ENCODE results near the gene JAK1.

The JAK1 gene

GRCh38 chr1:64854674-64855073, 111.7 kb downstream of the JAK1 start:
- no peak overlapping the region for H3K4me3 ChIP-seq (ENCODE audit: low read length)
- no peaks in the 10 kb centered on the region for H3K27me3 ChIP-seq (ENCODE audit: control insufficient read depth, insufficient read depth, low read length)
- H3K9me3 ChIP-seq (ENCODE audit: control insufficient read depth, low read depth, low read length), result no peaks in the 10 kb centered on the region
- no peak overlapping the region for H3K9ac ChIP-seq (ENCODE audit: low read length)
- no peak overlapping the region for H3K27ac ChIP-seq (ENCODE audit: low read length)
- peaks cover 4% of the 10 kb centered on the region for H3K36me3 ChIP-seq (ENCODE audit: control insufficient read depth, low read depth, low read length)
- H3K4me1 ChIP-seq (ENCODE audit: control insufficient read depth, low read depth, low read length), result no peaks in the 10 kb centered on the region

- H3K9me3 ChIP-seq (ENCODE audit: control insufficient read depth, low read depth, low read length), result no peaks in the 10 kb centered on the region
- H3K36me3 ChIP-seq (ENCODE audit: control insufficient read depth, low read depth, low read length), result peaks cover 7% of the 10 kb centered on the region
- H3K27ac ChIP-seq (ENCODE audit: low read length), result no peak overlapping the region
- no peak overlapping the region for H3K4me3 ChIP-seq (ENCODE audit: low read length)
- no peaks in the 10 kb centered on the region for H3K4me1 ChIP-seq (ENCODE audit: control insufficient read depth, low read depth, low read length)
- H3K27me3 ChIP-seq (ENCODE audit: control insufficient read depth, insufficient read depth, low read length), result no peaks in the 10 kb centered on the region
- no peak overlapping the region for H3K9ac ChIP-seq (ENCODE audit: low read length)
Observed at GRCh38 chr1:64851664-64852063, 114.7 kb downstream of the JAK1 start.

GRCh38 chr1:64850846-64851245, 115.5 kb downstream of the JAK1 start:
- Histone ChIP-seq H3K4me3 (ENCODE audit: low read length) (no peak overlapping the region), H3K27me3 (ENCODE audit: control insufficient read depth, insufficient read depth, low read length) (no peaks in the 10 kb centered on the region), H3K4me1 (ENCODE audit: control insufficient read depth, low read depth, low read length) (no peaks in the 10 kb centered on the region), H3K9ac (ENCODE audit: low read length) (no peak overlapping the region), H3K9me3 (ENCODE audit: control insufficient read depth, low read depth, low read length) (no peaks in the 10 kb centered on the region), H3K27ac (ENCODE audit: low read length) (no peak overlapping the region), H3K36me3 (ENCODE audit: control insufficient read depth, low read depth, low read length) (peaks cover 7% of the 10 kb centered on the region)

- H3K4me1 ChIP-seq (ENCODE audit: control insufficient read depth, low read depth, low read length), result no peaks in the 10 kb centered on the region
- H3K9me3 ChIP-seq (ENCODE audit: control insufficient read depth, low read depth, low read length), result no peaks in the 10 kb centered on the region
- H3K27me3 ChIP-seq (ENCODE audit: control insufficient read depth, insufficient read depth, low read length), result no peaks in the 10 kb centered on the region
- H3K4me3 ChIP-seq (ENCODE audit: low read length), result no peak overlapping the region
- H3K27ac ChIP-seq (ENCODE audit: low read length), result no peak overlapping the region
- H3K36me3 ChIP-seq (ENCODE audit: control insufficient read depth, low read depth, low read length), result peaks cover 3% of the 10 kb centered on the region
- H3K9ac ChIP-seq (ENCODE audit: low read length), result no peak overlapping the region
Observed at GRCh38 chr1:64849942-64850341, 116.4 kb downstream of the JAK1 start.

GRCh38 chr1:64848803-64849202, 117.5 kb downstream of the JAK1 start:
- no peaks in the 10 kb centered on the region for H3K27me3 ChIP-seq (ENCODE audit: control insufficient read depth, insufficient read depth, low read length)
- H3K27ac ChIP-seq (ENCODE audit: low read length), result no peak overlapping the region
- no peaks in the 10 kb centered on the region for H3K4me1 ChIP-seq (ENCODE audit: control insufficient read depth, low read depth, low read length)
- no peak overlapping the region for H3K4me3 ChIP-seq (ENCODE audit: low read length)
- H3K9me3 ChIP-seq (ENCODE audit: control insufficient read depth, low read depth, low read length), result no peaks in the 10 kb centered on the region
- no peak overlapping the region for H3K9ac ChIP-seq (ENCODE audit: low read length)
- H3K36me3 ChIP-seq (ENCODE audit: control insufficient read depth, low read depth, low read length), result peaks cover 3% of the 10 kb centered on the region

GRCh38 chr1:64848136-64848535, 118.2 kb downstream of the JAK1 start:
- H3K4me3 ChIP-seq (ENCODE audit: low read length), result no peak overlapping the region
- no peaks in the 10 kb centered on the region for H3K27me3 ChIP-seq (ENCODE audit: control insufficient read depth, insufficient read depth, low read length)
- no peak overlapping the region for H3K27ac ChIP-seq (ENCODE audit: low read length)
- H3K9me3 ChIP-seq (ENCODE audit: control insufficient read depth, low read depth, low read length), result no peaks in the 10 kb centered on the region
- H3K9ac ChIP-seq (ENCODE audit: low read length), result no peak overlapping the region
- H3K4me1 ChIP-seq (ENCODE audit: control insufficient read depth, low read depth, low read length), result no peaks in the 10 kb centered on the region
- H3K36me3 ChIP-seq (ENCODE audit: control insufficient read depth, low read depth, low read length), result peaks cover 3% of the 10 kb centered on the region

- Histone ChIP-seq H3K36me3 (ENCODE audit: control insufficient read depth, low read depth, low read length) (peaks cover 3% of the 10 kb centered on the region), H3K9me3 (ENCODE audit: control insufficient read depth, low read depth, low read length) (no peaks in the 10 kb centered on the region), H3K27ac (ENCODE audit: low read length) (no peak overlapping the region), H3K4me3 (ENCODE audit: low read length) (no peak overlapping the region), H3K4me1 (ENCODE audit: control insufficient read depth, low read depth, low read length) (no peaks in the 10 kb centered on the region), H3K9ac (ENCODE audit: low read length) (no peak overlapping the region), H3K27me3 (ENCODE audit: control insufficient read depth, insufficient read depth, low read length) (no peaks in the 10 kb centered on the region)
Observed at GRCh38 chr1:64847666-64848065, 118.7 kb downstream of the JAK1 start.

- no peaks in the 10 kb centered on the region for H3K9me3 ChIP-seq (ENCODE audit: control insufficient read depth, low read depth, low read length)
Observed at GRCh38 chr1:64846573-64847430, 119.5 kb downstream of the JAK1 start.

GRCh38 chr1:64845831-64846425, 120.4 kb downstream of the JAK1 start:
- peaks cover 3% of the 10 kb centered on the region for H3K36me3 ChIP-seq (ENCODE audit: control insufficient read depth, low read depth, low read length)
- no peak overlapping the region for H3K9ac ChIP-seq (ENCODE audit: low read length)
- no peaks in the 10 kb centered on the region for H3K4me1 ChIP-seq (ENCODE audit: control insufficient read depth, low read depth, low read length)
- no peak overlapping the region for H3K27ac ChIP-seq (ENCODE audit: low read length)
- no peaks in the 10 kb centered on the region for H3K9me3 ChIP-seq (ENCODE audit: control insufficient read depth, low read depth, low read length)
- no peak overlapping the region for H3K4me3 ChIP-seq (ENCODE audit: low read length)
- no peaks in the 10 kb centered on the region for H3K27me3 ChIP-seq (ENCODE audit: control insufficient read depth, insufficient read depth, low read length)

More at GRCh38 chr1:64846573-64847430, 119.5 kb downstream of the JAK1 start:
- H3K36me3 ChIP-seq (ENCODE audit: control insufficient read depth, low read depth, low read length), result peaks cover 3% of the 10 kb centered on the region
- no peaks in the 10 kb centered on the region for H3K4me1 ChIP-seq (ENCODE audit: control insufficient read depth, low read depth, low read length)
- H3K9ac ChIP-seq (ENCODE audit: low read length), result no peak overlapping the region
- no peak overlapping the region for H3K27ac ChIP-seq (ENCODE audit: low read length)
- H3K4me3 ChIP-seq (ENCODE audit: low read length), result no peak overlapping the region
- no peaks in the 10 kb centered on the region for H3K27me3 ChIP-seq (ENCODE audit: control insufficient read depth, insufficient read depth, low read length)

- Histone ChIP-seq H3K36me3 (ENCODE audit: control insufficient read depth, low read depth, low read length) (peaks cover 2% of the 10 kb centered on the region), H3K9me3 (ENCODE audit: control insufficient read depth, low read depth, low read length) (no peaks in the 10 kb centered on the region), H3K27ac (ENCODE audit: low read length) (no peak overlapping the region), H3K4me1 (ENCODE audit: control insufficient read depth, low read depth, low read length) (no peaks in the 10 kb centered on the region), H3K4me3 (ENCODE audit: low read length) (no peak overlapping the region), H3K9ac (ENCODE audit: low read length) (no peak overlapping the region), H3K27me3 (ENCODE audit: control insufficient read depth, insufficient read depth, low read length) (no peaks in the 10 kb centered on the region)
Observed at GRCh38 chr1:64844609-64845008, 121.7 kb downstream of the JAK1 start.

GRCh38 chr1:64844175-64844574, 122.2 kb downstream of the JAK1 start:
- no peak overlapping the region for H3K4me3 ChIP-seq (ENCODE audit: low read length)
- no peaks in the 10 kb centered on the region for H3K4me1 ChIP-seq (ENCODE audit: control insufficient read depth, low read depth, low read length)
- H3K9me3 ChIP-seq (ENCODE audit: control insufficient read depth, low read depth, low read length), result no peaks in the 10 kb centered on the region
- no peaks in the 10 kb centered on the region for H3K36me3 ChIP-seq (ENCODE audit: control insufficient read depth, low read depth, low read length)
- H3K9ac ChIP-seq (ENCODE audit: low read length), result no peak overlapping the region
- H3K27me3 ChIP-seq (ENCODE audit: control insufficient read depth, insufficient read depth, low read length), result no peaks in the 10 kb centered on the region
- H3K27ac ChIP-seq (ENCODE audit: low read length), result no peak overlapping the region

- Histone ChIP-seq H3K9me3 (ENCODE audit: control insufficient read depth, low read depth, low read length) (no peaks in the 10 kb centered on the region), H3K9ac (ENCODE audit: low read length) (no peak overlapping the region), H3K27me3 (ENCODE audit: control insufficient read depth, insufficient read depth, low read length) (no peaks in the 10 kb centered on the region), H3K27ac (ENCODE audit: low read length) (no peak overlapping the region), H3K4me1 (ENCODE audit: control insufficient read depth, low read depth, low read length) (no peaks in the 10 kb centered on the region), H3K4me3 (ENCODE audit: low read length) (no peak overlapping the region), H3K36me3 (ENCODE audit: control insufficient read depth, low read depth, low read length) (no peaks in the 10 kb centered on the region)
Observed at GRCh38 chr1:64843675-64844074, 122.7 kb downstream of the JAK1 start.
